NT2/D1 (cell line): Measurements from ENCODE around the gene RGS1.

Experiments
- YY1 ChIP-seq: IDR thresholded peaks from 2 replicates; pipeline ENCODE4 v1.6.1; 2011; ENCODE audit not compliant: insufficient read length, insufficient read depth
- ZNF274 ChIP-seq: IDR thresholded peaks from 2 replicates; pipeline ENCODE4 v1.6.1; 2011; ENCODE audit warnings: mild to moderate bottlenecking, low read depth, low read length

- TF ChIP-seq YY1 (no peak), ZNF274 (no peak)
Observed at GRCh38 chr1:192527950-192528349, 47.6 kb upstream of the RGS1 start.
